A172 (cell line): ENCODE results near the gene OXSR1. TPM values are rescaled to one million over a fixed set of nuclear protein-coding genes. Genes with fewer than 3 reads are reported as not detected.
"Not testable (repeated sequence)": the region's sequence is repeated elsewhere in the genome, so short reads cannot be mapped to it uniquely, and the experiment has no call there.

ENCODE experiments used
- DNase-seq: peaks from one replicate; pipeline ENCODE4 v3.0.0-alpha.2; 2015; ENCODE audit warnings: low spot score
- total RNA-seq: library from RNA; depleted of rRNA; stranded (reverse); fragments of >200 nt; shearing (Covaris generic); gene quantifications from 2 replicates; pipeline ENCODE4 v1.2.3, GENCODE V29; 2014

OXSR1 gene
- total RNA-seq, 1 experiment from 2014 or later, result 44.7 TPM

DNA sequence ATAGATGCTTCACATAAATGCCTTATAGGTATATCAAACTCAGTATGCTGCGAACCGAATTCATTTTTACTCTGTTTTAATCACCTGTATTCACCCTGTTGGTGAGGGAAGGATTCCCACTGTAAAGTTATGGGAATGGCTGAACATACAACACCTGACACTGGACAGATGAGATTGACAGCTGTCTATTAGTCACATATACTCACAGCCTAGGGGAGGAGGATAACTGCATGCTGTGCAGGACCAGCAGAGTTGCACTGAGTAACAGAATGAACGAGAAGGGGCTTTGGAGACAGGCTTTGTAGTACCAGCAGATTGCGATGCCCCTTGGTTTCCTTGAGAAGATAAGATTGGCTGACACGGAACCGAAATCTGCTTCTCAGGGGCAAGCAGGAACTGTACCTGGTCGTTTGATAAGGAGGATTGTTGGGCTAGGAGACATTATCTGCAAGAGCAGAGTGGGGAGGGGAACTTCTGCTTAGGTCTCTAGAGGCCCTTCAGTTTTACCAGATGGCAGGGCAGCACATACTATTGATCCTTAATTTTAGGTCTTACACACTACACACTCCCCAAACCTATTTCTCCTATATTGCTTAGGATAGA, 56.8 kb downstream of the OXSR1 start:
- DNase-seq, result no peak

DNA sequence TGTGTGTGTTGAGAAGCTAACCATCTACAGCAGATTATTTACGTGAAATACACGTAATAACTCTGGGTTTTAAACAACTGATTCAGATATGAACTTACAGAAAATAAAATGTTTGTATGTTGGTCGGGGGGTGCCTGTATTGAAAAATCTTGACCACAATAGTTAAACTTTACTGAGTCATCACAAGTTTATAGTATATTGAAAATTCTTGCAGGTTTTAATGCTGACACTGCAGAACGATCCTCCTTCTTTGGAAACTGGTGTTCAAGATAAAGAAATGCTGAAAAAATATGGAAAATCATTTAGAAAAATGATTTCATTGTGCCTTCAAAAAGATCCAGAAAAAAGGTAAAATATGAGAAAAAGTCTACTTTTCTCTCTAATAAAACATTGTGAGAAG, 59.0 kb downstream of the OXSR1 start:
- DNase-seq, result no peak

DNA sequence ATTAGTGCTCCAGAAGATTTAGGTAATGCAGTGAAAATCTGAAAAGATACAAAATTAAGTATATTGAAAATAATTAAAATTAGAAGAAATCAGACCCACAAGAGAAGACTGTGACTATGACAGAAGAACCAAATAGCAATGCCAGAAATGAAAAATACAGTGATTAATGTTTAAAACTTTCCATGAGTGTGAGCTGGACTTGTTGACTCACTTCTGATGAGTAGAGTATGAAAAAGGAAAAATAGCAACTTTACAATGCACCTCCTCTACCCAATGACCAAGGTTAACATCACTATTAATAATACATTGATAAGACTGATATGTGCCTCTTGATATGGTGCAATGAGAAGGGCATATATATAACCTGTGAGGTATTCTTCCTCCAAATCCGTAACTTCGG, 60.9 kb downstream of the OXSR1 start:
- peak; percentile 11 for DNase-seq

DNA sequence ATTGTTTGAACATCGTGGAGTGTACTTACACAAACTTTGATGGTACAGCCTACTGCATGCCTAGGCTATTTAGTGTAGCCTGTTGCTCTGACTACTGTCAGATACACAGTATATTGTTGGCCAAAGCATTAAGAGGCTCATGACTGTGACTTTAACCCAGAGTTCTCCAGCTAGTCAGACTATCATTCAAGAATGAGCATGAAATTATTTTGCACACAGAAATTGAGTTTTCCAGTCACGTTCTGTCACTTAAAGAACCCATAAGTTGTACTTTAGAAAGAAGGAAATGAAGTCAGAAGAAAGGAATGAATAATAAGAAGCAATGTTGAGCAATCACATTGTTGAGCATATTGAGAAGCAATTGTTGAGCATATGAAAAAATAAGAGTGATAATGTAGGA, 62.7 kb downstream of the OXSR1 start:
- DNase-seq, result peak; percentile 7

DNA sequence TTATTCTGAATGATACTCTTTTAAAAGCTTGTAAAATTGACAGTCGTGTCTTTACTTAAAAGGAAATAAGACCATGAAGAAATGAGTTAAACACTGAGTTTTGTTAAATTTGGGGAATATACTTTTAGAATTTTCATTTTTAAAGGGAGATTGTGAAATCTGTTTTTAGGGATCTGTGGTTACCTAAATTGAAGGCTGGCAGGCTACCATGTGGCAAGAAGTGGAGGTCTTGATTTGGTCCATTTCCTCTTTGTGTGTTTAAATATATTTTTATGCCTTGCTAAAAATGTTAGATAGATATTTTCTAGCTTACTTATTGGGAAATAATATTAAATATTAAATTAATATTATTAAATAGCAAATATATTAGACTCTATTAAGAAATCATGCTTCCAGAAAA, 63.7 kb downstream of the OXSR1 start:
- DNase-seq, result no peak

DNA sequence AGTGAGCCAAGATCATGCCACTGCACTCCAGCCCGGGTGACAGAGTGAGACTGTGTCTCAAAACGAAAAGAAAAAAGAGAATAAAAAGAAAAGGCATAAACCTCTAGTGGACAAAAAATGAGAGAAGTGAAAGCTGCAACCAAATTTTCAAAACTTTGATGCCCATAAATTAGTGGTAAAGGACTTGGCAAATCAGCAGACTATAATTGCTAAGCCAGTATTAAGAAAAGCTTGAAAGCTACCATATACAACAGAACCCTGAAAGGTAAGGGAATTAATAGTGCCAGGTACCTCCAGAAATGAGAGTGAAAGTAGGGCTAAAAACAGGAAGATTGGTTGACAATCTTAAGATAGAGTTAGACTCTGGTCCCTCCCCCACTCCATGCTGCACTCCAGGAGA, 67.4 kb downstream of the OXSR1 start:
- no peak for DNase-seq

DNA sequence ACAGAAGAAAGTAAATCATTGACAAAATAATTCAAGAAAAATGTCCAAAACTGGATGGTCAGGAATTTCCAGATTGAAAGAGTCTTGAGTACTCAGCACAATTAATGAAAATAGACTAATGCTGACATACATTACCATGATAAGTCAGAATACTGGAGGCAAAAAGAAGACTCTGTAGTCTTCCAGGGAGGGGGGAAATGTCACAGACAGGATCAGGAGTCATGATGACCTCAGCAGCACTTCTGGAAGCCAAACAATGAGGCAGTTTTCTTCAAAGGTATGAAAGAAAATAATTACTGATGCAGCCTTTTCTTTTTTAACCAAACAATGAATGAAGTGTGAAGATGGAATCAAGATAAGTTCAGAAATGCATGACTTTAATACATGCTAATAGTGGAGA, 70.1 kb downstream of the OXSR1 start:
- no peak for DNase-seq

DNA sequence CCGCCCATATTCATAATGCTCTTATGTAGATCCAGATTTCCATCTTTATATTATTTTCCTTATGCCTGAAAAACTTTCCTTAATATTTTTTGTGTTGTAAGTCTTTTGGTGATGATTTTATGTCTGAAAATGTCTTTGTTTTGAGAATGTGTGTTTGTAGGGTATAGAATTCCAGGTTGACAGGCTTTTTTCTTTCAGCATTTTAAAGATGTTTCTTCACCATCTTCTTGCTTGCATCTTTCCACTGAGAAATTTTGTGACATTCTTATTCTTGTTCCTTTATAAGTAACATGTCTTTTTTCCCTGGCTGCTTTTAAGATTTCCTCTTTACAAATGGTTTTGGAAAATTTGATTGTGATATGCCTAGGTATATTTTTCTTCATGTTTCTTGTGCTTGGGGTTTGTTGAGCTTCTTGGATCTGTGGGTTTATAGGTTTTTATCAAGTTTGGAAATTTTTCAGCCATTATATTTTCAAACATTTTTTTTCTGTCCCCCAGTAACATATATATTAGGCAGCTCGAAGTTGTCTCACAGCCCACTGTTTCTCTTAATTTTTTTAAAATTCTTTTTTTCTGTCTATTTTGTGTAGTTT, 73.2 kb downstream of the OXSR1 start:
- DNase-seq, result no peak

DNA sequence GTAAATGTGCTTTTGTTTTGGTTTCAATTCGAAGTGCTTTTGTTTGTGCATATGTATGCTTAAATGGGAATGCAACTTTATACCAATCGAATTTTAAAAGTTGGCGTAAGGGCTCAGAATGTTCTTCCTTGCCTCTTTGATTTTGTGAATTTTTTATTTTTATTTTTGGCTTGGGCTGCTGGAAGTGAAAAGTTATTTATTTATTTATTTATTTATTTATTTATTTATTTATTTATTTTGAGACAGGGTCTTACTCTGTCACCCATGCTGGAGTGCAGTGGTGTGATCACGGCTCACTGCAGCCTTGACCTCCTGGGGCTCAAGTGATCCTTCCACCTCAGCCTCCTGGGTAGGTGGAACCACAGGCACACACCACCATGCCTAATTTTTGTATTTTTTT, 77.5 kb downstream of the OXSR1 start:
- DNase-seq, result not testable (repeated sequence)

DNA sequence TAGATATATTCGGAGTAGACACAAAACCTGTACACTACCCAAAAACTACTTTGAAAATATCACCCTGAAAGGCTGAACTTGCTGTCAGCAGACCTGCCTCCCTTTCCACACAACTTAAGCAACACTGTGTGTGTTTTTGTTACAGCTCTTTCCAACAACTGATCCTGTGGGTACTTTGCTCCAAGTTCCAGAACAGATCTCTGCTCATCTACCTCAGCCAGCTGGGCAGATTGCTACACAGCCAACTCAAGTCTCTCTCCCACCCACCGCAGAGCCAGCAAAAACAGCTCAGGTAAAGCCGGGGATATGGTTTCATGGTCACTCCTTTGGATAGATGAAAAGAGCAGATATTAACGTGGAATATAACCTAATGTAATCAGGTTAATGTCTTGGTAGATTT, 80.6 kb downstream of the OXSR1 start:
- DNase-seq, result no peak

DNA sequence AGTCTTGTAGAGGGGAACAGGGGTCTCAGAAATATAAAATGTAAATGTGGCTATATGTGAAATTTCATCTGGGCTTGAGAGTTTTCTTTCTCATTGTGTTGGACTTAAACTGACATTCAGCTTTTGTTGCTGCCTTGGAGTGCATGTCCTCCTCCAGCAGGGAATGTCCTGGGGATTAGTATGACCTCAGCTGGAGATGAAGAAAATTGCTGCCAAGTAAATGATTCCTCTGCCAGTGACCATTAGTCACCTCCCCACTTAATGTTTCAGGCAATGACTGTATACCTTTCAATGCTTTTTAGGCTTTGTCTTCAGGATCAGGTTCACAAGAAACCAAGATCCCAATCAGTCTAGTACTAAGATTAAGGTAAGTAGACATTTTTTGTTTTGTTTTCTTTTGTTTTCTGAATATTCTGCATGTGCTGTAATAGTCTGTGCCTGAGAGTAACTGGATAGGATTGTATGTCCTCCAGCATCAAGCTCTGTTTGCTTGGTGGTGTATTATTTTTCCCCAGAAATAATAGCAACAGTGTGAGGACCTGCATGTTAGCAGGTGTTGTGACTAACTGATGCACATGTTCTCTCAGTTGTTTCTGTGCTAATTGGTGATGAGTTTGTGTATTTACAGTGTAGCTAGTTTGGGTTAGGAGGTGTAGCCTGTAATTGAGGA, 82.2 kb downstream of the OXSR1 start:
- peak; percentile 96 for DNase-seq

DNA sequence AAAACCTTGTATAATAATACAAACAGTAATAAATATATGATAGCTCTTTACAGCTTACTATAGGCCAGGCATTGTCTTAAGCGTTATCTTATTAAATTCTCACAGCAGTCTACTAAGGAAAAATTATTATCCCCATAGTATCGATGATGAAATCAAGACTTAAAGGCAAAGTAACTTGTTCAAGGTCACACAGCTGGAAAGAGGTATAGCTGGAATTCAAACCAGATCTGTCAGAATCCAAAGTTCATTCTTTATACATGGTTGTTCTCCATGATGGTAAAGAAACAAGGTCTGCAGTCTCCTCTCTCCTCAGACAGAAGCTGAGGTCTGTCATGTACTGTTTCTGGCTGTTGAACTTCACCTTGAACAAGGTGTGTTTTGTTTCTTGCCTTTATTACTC, 84.9 kb downstream of the OXSR1 start:
- no peak for DNase-seq

DNA sequence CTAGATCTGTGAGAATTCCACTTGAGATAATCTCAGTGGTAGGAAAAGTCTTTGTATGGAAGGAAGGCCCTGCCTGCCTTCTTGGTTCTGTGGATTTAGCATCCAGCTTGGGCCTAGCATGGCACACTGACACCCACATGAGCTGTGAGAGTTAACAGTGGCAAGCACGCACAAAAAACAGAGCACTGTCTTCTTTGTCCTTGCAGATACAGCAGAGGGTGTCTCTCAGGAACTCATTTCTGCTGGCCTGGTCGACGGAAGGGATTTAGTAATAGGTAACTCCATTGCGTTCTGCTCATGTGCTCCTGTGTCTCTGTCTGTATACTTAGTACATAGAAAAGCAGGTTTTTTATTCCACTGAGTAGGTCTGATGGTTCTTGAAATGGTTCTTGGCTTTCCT, 85.9 kb downstream of the OXSR1 start:
- DNase-seq, result no peak

DNA sequence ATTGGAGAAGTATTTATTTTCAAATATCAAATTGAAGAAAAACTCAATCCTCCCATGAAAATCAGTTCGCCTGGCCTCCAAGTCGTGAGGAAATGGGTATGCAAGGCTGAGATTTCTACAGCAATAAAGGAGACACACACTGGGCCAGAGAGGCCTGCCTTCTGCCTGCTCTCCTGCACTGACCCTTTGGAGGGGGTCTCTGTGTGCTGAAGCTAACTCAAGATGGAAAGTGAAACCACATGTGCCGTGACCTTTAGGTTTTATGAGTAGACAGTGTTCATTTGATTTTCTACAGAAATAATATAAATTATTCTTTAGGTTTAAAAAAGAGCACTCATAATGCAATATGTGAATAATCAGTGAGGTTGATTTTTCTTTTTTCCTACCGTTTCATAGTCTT, 88.4 kb downstream of the OXSR1 start:
- DNase-seq, result no peak

DNA sequence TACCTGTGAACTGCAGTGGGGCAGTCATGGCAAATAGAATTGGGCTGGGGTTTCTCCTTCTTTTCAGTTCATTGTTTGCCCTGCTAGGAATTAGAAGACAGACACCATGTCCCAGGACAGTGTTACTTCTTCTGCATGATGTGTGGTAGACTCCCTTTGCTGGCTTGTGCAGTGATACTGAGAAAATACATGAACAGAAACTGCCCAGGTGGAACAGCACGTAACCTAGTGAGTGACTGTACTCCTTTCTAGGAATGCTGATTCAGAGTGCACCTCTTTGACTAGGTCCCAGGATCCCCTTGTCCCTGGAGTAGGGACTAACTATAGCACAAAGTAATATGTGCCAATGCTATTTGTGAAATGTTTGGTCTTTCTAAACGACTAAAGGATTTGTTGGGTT, 89.5 kb downstream of the OXSR1 start:
- DNase-seq, result no peak

DNA sequence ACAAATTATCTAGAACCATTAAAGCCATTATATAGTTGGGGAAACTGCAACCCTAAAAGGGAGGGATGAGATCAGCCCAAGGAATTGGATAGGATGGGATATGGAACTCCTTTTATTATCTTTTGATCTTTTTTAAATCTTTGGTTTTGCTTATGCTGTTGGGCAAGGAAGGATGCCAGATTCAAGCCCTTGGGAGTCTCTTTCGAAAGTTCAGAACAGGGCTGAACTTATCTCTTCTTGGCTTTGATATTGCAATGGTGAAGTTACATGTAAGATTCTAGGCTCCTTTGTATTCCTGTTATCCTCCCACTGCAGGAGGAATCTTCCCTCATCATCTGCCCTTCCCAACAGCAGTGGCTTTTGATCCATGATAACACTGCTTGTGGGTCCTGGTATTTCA, 90.3 kb downstream of the OXSR1 start:
- DNase-seq, result no peak

DNA sequence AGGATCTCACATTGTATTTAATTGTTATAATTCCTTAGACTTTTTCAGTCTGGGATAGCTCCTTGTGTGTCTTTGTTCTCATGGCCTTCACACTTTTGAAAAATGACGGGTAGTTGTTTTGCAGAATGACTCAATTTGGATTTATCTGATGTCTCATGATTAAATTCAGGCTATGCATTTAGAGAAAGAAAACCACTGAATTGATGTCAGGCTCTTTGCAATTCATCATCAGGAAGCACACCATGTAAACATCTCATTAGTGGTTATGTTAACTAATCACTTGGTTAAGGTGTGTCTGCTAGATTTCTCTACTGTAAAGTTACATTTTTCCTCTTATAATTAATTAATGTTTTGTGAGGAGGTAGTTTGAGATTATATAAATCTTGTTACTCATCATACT, 92.2 kb downstream of the OXSR1 start:
- peak; percentile 53 for DNase-seq

DNA sequence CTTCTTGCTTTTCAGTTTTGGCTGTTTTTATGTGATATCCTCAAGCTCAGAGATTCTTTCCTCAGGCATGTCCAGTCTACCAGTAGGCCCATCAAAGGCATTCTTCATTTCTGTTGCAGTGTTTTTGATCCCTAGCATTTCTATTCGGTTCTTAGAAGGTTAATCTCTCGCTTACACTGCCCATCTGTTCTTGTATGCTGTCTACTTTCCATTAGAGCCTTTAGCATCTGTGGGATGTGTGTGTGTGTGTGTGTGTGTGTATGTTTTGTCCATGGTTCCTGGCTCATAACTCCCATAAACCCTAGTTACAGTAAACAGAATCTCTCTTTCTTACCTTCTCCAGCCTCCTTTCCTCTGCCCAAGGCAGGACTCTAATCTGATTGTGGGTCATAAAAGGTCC, 95.1 kb downstream of the OXSR1 start:
- DNase-seq, result no peak

DNA sequence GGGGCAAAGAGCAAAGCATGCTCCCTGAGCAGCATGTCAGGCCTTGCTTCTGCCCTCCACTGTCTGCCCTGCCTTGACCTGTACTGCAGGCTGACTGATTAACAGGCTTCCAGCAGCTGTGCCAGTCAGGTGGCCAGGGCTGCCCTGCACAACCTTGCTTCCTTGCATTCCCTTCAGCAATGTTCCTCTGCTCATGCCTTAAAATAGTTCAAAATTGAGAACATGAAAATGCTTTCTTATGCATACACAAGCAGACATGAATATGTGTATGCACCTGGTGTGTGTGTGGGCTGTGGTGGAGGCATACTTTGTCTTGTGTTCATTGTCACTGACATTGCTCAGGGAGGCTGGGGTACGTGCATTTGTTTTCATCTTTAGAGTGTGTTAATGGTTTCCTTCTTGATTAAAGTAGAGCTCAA, 99.0 kb downstream of the OXSR1 start:
- no peak for DNase-seq

DNA sequence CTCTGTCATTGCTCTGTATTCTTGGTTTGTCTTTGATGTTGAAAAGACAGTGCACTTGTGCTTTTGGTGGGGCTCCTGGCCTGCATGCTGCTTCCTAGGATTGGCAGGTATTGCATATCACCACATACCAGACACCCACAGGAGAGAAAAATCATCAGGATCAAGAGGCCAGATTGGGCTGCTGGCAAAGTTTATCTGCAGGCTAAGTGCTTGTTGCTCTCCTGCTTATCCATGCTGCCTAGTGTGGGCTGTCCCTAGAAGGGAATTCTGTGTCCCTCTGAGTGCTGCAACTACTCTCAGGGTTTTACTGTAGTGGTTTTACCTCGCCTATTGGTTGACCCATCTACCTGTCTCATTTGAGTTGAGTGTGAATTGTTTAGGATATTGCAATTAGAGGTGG, 99.4 kb downstream of the OXSR1 start:
- no peak for DNase-seq

DNA sequence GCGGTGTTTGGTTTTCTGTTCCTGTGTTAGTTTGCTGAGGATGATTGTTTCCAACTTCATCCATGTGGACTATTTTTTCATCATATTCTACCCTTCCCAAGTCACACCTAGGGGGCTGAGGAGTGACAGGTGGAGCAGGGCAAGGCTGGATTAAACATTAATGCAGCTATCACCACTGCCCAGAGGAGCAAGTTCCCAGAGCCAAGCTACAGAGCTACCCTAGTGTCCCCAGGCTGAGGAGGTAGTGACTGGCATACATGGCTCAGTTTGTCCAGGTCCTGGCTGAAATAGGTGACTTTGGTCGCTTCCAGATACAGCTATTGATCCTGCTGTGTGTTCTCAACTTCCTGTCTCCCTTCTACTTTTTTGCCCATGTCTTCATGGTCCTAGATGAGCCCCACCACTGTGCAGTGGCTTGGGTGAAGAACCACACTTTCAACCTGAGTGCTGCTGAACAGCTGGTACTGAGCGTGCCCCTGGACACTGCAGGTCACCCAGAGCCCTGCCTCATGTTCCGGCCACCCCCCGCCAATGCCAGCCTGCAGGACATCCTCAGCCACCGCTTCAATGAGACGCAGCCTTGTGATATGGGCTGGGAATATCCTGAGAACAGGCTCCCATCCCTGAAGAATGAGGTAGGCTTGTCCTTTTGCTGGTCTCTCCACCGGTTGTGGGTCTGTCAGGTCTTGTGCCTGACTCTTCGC, 100.4 kb downstream of the OXSR1 start, which contains the start of gene SLC22A13:
SLC22A13 (plus strand) TSS at position 209 of the 704 bp plus-strand sequence; CDS start at position 258, 49 bp downstream.
- no peak for DNase-seq

DNA sequence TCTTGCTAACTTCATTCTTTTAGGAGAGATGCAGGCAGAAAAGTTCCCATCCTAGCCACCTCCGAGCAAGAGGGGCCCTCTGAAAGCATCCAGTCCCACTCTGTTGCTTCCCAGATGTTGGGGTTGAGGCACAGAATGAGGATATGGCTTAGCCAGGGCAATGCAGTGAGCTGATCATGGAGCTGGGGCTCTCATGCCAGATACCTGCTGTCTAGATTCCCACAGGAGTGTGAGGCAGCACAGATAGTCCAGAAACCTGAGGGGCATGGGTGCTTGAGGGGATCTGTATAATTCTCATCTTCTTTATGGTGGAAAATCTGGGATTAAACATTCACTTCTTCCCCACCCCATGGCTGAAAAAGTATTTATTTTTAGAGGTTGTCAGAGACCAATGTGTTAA, 101.5 kb downstream of the OXSR1 start:
- no peak for DNase-seq

DNA sequence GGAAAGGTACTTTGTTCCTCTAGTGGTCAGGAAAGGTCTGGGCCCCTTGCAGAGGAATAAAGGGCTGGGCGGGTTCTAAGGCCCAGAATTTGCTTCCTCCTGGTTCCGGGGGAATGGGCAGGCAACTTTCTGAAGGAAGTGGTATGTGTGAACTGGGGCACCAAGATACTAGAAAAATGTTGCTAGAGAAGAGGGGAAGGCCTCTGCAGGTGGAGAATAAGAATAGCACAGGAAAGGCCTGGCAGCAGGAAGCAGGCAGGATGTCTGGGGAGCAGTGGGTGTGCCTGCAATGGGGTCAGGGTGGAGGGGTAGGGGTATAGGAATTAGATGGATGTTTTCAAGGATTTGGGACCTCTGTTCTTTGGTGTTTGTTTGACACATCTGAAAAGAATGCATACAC, 102.3 kb downstream of the OXSR1 start:
- no peak for DNase-seq
